GM18870 (cell line): Measurements from ENCODE around the gene ANXA8.

Experiments used
- ATAC-seq: cut with Tn5 transposase; IDR thresholded peaks from one replicate; pipeline ENCODE4 v1.9.1; 2021; ENCODE audit warnings: moderate library complexity; ENCODE audit not compliant: unreplicated experiment

The ANXA8 gene

DNA sequence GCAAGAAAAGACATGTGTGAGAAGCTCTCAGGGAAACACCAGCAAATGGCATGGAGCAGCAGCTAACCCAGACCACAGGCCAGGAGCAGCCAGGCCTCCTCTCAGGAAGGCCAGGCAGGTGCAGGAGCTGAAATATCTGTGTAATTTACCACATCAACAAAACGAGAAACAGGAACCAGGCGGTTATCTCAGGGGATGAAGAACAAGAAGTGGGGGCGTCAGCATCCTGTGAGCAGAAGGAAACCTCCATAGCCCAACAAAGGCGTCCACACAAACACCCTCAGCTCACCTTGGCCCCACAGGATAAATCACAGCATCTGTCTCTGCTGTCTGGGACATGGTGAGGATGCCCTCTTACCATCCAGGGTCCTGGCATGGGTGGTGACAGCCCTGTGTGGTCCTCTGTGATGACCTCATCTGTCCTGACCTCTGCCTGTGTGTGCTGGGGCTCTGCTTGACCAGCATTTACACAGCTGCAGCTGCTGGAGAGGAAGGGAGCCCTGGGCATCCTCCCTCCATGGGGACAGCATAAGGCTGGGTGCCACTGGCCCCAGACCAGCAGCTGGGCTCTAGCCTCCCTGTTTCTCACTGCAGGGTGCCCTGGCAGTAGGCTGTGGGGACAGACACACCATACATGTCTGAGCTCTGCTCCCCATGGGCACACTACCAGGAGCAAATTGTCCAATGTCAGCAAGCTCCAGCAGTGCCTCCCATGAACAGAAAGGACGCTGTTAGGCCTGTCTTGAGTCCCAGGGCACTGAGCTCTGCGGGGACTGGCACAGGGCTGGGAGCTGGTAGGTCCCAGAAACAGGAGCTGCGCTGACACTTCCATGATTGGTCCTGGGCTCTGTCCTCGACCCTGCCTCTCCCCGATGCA, 34.6 kb downstream of the ANXA8 start:
- ATAC-seq, result no peak

DNA sequence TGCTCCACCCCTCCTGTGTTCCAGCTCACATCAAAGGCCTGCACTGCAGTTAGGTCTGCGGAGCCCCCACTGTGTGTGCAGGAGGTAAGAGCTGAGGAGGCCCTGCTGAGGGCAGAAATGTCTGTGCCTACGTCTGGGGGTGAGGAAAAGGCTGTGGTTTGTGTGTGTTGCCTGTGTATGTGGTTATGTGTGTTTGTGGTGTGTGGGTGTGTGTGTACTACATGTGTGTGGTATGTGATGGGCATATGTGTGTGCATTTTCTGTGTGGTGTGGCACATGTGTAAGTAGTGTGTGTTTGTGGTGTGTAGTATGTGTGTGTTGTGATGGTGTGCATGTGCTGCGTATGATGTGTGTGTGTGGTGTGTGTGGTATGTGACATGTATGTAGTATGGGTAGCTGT, 36.2 kb downstream of the ANXA8 start:
- ATAC-seq, result no peak

DNA sequence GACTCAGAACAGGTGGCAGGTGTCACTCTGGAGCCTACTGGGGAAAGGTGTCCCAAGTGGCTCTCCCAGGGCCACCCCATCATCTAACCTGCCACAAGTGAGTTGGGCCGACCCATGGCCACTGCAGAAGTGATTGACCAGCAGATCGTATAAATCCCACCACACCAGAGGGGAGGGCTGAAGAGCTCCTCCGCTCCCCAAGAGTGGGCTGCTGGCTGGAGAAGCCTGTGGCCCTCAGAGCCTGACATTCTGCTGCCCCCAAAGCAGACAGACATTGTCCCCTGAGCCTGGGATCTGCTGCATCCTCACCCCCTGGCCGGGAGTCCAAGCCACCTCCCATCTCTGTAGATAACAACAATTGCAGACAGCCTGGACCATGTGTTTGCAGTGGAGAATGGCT, 36.7 kb downstream of the ANXA8 start:
- ATAC-seq, result no peak

DNA sequence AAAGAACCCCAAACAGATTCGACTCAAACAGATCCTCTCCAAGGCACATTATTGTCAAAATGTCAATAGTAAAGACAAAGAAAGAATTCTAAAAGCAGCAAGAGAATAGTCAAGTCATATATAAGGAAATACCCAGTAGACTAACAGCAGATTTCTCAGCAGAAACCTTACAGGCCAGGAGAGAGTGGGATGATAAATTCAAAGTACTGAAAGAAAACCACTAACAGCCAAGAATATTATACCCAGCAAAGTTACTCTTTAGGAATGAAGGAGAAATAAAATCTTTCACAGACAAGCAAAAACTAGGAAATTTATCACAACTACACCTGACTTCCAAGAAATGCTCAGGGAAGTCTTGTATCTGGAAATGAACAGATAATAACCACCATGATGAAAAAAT, 38.2 kb downstream of the ANXA8 start:
- ATAC-seq, result no peak

DNA sequence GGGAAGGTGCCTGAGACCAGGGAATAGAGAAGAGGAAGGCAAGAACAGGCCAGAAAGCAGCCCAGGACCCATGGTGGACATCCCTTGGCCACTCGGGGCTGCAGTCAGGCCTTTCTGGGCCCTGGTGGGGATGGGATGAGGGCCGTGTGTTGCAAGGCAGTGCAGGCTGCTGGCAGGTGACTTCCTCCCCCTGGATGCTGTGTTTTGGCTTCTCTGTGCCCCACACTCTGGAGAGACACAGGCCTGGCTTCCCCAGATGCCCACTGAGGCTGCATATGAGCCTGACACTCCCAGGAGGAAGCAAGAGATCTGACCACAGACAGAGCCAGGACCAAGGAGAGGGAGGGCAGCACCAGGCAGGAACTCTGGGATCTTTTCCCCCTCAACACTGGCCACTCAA, 39.9 kb downstream of the ANXA8 start:
- no peak for ATAC-seq

DNA sequence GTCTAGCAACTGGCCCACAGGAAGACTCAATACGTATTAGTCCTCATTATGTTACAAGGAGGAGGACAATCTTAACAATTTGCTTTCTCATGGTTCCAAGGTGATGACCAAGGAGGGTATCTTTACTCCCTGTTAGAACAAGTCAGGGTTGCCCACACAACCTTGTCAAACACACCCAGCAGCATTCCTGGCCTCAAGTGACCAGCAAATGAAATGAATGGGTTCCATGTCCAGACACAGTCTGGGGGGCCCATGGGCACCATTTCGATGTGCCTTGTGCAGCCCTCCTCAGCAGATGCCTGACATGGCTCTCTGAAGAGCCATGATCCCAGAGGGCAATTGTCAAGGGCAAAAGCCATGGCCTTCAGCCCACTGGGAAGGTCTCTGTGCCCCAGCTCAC, 40.8 kb downstream of the ANXA8 start:
- ATAC-seq, result no peak

DNA sequence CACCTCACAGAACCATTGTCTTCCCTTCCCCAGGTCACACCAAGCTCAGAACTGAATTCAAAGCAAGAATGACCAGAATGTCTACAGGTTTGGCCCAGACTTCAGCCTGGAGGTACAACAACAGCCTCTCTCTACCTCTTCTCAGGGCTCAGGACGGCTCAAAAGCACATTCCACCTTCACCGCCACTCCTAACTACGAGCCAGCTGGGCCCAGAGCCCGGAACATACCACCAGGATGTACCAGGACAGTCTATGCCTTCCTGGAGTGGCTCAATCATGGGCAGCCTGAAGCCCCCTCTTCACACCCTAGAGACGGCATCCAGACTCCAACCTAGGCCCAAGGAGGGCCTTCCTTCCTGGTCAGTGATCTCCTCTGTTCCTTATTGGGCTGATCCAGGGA, 41.6 kb downstream of the ANXA8 start:
- ATAC-seq, result no peak

DNA sequence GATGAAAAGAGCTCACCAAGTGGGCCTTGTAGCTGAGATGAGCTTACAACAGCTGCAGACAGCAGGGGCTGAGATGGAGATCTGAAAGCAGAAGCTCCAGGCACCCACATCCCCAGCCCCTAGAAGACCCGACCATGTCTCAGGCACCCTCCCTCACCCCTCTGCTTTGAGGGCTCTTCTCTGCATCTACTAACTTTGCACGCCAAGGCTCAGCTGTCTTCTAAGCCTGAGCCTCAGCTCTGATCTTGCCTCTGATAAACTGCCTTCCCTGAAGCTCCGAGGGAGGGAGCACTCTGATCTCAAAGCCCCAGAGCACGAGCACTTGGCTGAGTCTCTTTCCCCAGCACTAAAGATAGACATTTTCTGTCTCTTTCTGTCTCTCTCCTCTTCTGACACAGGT, 42.0 kb downstream of the ANXA8 start:
- no peak for ATAC-seq

DNA sequence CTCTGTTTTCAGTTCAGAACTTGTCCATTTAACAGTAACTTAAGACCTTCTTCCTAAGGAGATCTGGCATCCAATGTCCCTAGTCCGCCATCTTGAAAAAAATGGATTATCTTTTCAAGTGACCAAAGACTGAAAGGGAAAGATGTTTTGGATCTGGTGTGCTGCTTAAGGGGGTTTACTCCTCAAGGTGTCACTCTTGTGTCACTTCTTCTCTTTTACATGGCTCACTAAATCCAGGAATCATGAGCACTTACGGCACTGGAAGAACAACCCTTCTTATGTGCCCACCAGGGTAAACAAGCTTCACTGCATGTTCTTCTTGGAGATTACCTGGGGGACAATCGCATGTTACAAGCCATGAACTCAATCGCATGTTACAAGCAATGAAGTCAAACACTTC, 43.7 kb downstream of the ANXA8 start:
- no peak for ATAC-seq

DNA sequence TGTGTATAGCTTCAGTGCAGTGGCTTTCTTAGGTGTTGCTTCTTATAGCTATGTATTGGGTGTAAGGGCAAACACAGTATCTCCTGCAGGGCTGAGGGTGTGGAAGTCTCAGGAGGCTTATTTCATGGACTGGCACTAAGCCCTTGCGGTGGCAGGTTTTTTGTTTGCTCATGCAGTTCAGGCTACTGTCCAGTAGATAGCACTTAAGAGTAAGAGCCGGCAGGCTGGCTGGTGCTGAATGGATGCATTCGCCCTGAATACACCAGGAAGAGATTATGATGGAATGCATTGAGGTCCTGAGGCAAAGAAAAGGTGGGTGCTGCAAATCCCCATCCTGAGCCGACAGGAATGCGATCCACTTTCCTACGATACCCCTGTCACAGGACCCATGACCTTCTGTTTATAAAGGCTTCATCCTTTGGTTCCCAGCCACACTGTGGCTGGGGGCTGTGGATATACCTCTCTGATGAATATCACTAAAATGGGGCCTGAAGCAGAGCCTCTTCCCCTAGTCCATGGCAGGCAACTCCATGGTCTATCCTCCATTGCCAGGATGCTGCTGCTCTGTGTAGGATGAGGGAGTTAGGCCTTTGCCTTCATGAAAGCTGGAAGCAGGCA, 44.9 kb downstream of the ANXA8 start:
- ATAC-seq, result no peak

DNA sequence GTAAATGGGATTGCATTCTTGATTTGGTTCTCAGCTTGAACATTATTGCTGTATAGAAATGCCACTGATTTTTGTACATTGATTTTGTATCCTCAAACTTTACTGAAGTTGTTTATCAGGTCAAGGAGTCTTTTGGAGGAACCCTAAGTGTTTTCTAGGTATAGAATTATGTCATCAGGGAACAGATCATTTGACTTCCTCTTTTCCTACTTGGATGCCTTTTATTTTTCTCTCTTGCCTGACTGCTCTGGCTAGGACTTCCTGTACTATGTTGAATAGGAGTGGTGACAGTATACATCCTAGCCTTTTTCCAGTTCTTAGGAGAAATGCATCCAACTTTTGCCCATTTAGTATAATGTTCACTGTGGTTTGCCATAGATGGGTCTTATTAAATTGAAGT, 48.8 kb downstream of the ANXA8 start:
- ATAC-seq, result no peak

DNA sequence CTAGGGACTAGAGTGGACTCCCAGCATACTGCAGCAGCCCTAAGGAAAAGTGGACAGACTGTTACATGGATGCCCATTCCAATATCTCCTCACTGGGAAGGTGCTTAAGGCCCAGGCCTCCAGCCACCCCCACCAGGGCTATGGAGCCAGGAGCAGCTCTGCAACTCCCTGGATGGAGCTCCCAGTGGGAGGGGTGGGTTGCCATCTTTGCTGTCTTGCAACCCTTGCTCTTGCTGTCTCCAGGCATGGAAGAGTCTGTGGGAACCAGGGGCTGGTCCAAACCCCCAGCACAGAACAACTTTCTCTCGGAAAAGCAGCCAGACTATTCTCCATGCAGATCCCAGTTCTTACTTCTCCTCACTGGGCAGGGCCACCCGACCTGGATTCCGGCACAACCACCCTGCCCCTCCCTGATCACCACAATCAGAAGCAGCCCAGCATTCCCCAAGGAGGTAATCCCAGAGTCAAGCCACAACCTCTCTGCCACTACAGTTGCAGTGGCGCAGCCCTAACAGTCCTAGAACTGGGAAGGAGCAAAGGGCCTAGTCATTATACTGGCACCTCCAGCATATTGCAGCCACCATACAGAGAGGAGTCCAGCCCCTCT, 58.0 kb downstream of the ANXA8 start:
- ATAC-seq, result no peak

DNA sequence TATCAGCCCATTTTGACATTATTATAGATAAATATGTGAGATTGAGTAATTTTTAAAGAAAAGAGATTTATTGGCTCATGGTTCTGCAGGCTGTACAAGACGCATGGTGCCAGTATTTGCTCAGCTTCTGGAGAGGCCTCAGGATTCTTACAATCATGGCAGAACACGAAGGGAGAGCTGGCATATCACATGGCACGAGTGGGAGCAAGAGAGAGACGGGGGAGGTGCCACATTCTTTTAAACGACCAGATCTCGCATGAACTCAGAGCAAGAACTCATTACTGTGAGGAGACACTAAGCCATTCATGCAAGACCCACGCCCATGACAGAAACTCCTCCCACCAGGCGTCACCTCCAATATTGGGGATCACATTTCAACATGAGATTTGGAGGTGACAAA, 59.7 kb downstream of the ANXA8 start:
- ATAC-seq, result no peak

DNA sequence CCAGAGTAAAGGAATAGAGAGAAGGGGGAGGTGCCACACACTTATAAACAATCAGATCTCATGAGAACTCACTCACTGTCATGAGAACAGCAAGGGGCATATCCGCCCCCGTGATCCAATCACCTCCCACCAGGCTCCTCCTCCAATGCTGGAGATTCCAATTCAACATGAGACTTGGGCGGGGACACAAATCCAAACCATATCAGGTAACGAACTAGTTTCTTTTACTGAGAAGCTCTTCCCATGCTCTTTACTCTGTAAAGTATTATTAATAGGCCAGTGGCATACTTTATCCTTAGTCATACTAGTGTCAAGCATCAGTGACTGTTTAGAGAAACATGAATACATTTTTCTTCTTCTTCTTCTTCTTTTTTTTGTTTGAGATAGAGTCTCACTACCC, 60.4 kb downstream of the ANXA8 start:
- no peak for ATAC-seq

DNA sequence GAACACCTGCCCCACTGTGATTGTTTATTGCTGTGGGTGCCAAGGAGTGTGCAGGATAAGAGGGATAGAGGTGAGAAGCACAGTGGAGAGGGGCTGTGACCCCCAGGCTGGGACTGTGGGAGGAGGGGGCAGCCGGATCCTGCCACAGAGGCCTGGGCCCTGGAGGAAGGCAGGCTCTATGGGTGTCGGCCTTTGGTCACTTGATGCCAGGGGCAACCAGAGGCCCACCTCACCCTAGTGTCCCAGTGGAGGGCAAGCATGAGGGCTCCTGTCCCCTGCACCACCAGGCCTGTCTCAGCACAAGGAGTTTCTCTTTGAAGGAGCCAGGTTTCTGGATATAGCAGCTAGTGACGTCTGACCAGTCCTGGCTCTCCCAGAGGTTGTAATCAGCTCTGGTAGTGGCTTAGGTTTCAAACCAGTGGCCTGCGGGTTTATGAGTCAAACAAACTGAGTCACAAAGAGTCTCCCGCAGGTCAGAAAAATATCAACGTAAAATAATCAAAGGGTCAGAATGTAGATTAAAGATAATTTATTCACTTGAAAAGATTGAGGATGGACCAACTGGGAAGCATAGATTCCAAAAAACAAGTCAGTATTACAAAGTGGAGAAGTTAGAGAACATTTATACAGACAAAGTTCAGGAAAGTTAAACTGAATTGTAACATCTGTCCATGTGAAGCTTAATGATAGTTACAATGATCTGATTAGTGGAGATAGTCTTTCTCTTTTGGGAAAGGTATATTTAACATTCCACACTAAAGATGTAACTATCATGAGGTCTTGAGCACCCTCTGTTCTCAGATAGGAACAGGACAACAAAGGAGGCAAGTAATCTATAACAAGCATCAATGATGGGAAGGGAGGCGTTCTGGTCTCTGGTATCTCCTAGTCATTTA, 62.6 kb downstream of the ANXA8 start:
- no peak for ATAC-seq

DNA sequence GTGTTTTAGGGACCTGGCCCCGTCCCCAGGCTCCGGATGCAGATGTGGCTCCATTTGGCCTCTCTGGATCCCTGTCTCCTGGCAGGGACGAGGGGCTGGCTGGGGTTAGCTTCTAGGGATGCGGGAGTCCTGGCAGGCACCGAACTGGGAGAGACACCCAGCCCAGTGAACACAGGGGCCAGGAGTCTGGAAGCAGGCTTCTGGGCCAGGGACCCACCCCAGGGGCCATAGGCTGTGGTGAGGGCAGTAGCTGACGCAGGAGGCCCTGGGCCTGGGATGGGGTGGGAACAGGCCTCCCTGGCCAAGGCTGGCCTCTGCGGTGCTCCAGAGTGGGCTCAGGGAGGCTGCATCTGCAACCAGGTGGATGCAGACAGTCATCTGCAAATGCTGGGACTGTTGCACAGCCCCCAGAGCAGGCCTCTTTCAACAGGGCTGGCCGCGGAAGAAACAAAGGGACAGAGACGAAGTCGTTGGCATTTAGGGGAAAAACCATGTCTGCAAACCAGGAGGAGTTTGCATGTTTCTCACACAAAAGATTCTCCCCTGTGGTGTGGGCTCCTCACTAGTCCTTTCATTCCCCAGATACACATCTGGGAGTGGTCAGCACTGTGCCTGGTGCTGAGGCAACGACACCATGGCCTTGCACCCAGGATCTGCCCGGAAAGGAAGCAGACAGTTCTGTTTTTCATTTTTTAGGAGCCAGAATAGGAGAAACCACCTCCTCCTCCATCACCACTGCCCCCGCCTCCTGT, 63.4 kb downstream of the ANXA8 start:
- no peak for ATAC-seq

DNA sequence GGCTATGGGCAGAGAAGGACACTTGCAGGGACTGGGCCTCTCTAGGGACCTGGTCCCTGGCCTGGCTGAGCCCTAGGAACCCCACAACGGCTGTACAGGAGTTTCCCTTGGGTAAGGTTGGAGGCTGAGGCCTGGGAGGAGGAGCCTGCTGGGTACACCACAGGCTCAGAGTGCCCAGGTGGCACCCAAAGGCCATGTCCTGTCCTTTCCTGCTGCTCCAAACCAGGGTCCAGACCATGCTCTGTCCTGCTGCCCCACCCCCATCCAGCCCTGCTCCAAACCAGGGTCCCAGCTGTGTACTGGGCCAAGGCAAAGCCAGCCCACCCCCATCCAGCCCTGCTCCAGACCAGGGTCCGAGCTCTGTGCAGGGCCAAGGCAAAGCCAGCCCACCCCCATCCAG, 64.5 kb downstream of the ANXA8 start:
- no peak for ATAC-seq

DNA sequence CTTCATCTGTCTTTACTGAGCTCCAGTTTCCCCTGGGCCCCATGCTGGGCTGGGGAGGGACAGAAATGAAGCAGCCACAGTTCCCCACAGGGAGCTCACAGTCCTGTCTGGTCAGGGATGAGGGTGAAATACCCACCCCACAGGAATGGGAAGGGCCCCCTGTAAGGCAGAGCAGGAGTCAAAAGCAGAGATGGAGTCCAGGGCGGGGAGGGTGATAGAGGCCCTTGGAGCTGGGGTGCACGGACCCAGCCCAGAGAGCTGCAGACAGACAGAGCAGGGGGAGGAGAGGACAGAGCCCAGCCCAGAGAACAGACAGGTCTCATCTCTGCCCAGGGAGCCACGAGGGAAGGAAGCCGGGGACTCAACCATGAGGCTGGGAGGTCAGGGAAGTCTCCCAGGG, 64.9 kb downstream of the ANXA8 start:
- no peak for ATAC-seq

DNA sequence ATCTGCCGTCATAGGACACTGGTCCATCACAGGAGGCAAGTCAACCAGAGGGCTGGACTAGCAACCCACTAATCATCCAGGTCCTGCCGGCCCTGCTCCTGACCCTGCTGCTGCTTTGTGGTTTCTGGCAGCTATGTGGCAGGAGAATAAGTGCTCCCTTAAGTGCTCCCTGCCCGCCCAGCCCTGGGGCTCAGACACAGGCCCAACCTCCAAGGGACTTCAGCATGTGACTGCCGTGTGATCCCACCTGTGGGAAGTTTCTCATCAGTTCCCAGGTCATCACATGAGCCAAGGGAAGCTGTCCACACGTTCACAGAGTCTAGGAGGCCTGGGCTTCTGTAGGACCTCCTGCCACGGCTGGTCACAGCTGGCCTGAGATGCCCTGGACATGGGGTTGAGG, 65.6 kb downstream of the ANXA8 start:
- no peak for ATAC-seq
